Subcutaneous adipose tissue (tissue), 4 donors: ENCODE data around the gene HOXA11. TPM values are rescaled to one million over a fixed set of nuclear protein-coding genes. Genes with fewer than 3 reads are reported as not detected.

ENCODE experiments used
- CTCF ChIP-seq: fragments of 450-650 bp; IDR thresholded peaks from one replicate; pipeline ENCODE4 v1.5.1; 2016; ENCODE audit warnings: low read depth, mild to moderate bottlenecking, control low read depth, antibody characterized with exemption, moderate library complexity
- total RNA-seq, 4 donors: library from RNA; depleted of rRNA; stranded (reverse); fragments of >200 nt; gene quantifications; one replicate each; pipeline ENCODE4 v1.1.0, GENCODE V29; 2016

The HOXA11 gene
- total RNA-seq, 4 donors from 2014 or later, result 1.8 to 4.1 (median 1.9) TPM

DNA sequence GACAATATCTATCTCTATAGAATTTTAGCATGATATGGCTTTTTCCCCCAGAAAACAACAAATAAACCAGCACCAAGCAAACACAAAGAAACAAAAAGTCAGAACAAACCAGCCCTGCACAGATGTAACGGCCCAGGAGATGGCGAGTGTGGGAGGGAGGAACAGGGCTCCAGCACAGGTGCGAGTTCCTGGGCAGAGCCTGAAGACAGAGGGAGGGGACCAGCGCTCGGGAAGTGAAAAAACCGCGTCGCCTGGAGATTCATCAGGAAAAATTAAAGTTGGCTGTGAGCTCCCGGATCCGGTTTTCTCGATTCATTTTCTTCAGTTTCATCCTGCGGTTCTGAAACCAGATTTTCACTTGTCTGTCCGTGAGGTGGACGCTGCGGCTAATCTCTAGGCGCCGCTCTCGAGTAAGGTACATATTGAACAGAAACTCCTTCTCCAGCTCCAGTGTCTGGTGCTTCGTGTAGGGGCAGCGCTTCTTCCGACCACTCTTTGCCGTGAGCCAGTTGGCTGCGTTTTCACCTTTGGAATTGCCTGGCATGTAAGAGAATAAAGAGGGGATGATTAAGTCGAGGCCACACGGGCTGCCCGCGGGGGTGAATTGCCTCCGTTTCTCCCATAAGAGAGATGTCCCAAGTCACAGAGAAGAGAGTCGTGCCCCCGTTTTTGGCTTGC, 13.3 kb downstream of the HOXA11 start:
- TF ChIP-seq CTCF, result no peak

- TF ChIP-seq CTCF, result no peak
Observed at GRCh38 chr7:27171325-27171636, 13.8 kb downstream of the HOXA11 start.

DNA sequence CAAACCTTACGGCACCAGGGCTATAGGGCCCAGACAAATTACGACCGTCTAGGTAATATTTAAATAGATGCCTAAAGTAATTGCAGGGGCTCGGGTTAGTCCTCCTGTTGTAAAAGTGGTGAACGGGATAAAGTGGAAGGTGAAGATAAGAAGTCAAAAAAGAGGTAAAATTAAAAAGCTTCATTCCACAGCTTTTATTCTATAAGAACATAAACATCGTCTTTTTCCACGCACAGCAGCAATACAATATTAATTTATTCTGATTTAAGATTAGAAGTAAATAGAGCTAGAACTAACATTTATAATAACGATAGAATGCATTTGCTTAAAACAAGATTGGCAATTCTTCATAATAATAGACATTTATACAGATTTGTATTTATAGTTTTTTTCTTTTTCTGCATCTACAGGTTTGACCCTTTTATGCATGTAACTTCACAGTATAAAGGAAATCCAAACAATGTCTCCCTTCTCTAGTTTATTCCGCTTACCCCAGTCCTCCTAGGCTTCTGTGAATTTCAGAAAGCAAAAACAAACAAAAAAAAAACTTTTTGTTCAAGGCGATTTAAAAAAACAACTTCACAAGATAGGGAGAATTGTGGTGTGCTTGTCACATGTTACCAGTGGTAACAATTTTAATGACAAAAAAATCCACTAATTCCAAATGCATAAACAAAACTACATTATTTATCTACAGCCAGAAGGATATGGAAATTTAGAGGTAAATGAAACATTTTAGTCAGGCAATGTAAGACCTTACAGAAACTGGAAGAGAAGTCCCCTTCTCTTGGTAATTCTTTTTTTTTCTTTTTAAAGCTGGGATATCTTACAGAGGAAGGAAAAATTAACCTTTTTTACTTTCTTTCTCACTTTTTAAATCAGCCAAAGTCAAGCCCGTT, 14.4 kb downstream of the HOXA11 start:
- no peak for TF ChIP-seq CTCF

GRCh38 chr7:27169658-27170425, 15.2 kb downstream of the HOXA11 start:
- no peak for TF ChIP-seq CTCF

DNA sequence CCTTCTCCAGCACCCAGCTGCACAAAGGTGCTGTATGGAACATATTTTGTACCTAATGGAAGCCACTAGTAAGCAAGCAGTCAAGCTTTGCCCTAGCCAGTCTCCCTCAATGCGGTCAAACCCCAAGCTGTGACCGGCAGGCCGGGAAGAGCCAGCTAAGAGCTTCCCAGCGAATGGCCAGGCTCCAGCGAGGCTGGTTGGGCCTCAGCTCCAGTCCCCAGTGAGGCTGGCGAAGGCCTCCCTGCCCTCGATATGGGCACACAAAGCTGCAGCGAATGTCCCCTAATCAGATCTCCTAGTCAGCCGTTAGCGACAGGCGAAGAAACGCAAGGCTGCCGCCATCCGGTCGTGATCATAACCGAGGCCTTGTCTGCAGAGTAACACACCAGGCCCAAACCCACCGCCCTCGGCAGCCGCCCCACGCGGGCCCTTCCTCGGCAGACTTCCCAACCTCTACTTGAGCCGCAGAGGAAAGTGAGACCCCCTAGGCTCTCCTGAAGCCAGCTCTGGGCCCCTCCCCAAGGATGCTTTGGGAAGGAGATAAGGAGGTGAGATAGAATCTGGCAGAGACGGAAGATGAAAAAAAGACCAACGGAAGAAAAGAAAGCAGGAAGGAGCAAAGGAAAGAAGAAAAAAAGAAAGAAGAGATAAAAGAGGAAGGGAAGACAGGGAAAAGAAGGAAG, 16.6 kb downstream of the HOXA11 start:
- TF ChIP-seq CTCF, result no peak

DNA sequence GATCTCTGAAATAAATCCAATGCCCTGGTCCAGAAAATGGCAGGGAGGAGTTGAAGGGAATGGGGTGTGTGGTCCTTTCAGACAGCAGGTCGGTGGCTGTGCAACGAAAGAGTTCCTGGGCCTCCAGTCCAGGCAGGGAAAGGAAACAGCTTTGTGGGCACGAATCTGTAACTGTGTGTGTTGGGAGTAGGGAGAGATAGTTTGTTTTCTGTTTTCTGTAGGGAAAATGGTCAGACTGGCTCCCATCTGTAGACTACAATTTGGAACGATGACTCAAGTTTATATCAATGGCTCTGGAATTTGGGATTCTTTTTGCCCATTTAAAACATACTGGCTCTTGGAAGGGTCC, 17.1 kb downstream of the HOXA11 start:
- TF ChIP-seq CTCF, result no peak
